Upper lobe of left lung (tissue), 4 donors: Measurements from ENCODE around the gene KRT4.

Experiments
- POLR2A ChIP-seq, 4 donors: fragments of 450-650 bp; IDR thresholded peaks; one replicate each; pipeline ENCODE4 v1.5.1; 2016 to 2017; ENCODE audit warnings: antibody characterized with exemption in 4 of 4, mild to moderate bottlenecking in 2 of 4
- POLR2AphosphoS5 ChIP-seq, 2 donors: sonication (generic); formaldehyde crosslinking; IDR thresholded peaks; one replicate each; pipeline ENCODE4 v1.5.1; 2017; ENCODE audit warnings: antibody characterized with exemption in 2 of 2
- TF ChIP-seq, protein P1 (sequence below), 6 experiments: fragments of 450-650 bp in 4 of 6; fragments of 200-600 bp in 2 of 6; sonication (generic) in 2 of 6; IDR thresholded peaks; one replicate each; pipeline ENCODE4 v1.5.1; 2016 to 2019; ENCODE audit warnings: antibody characterized with exemption in 6 of 6

- TF ChIP-seq POLR2A (IDR thresholded peaks at IDR 0.05) (no peak), POLR2AphosphoS5 (IDR thresholded peaks at IDR 0.05) (no peak)
- TF ChIP-seq, protein P1, sequence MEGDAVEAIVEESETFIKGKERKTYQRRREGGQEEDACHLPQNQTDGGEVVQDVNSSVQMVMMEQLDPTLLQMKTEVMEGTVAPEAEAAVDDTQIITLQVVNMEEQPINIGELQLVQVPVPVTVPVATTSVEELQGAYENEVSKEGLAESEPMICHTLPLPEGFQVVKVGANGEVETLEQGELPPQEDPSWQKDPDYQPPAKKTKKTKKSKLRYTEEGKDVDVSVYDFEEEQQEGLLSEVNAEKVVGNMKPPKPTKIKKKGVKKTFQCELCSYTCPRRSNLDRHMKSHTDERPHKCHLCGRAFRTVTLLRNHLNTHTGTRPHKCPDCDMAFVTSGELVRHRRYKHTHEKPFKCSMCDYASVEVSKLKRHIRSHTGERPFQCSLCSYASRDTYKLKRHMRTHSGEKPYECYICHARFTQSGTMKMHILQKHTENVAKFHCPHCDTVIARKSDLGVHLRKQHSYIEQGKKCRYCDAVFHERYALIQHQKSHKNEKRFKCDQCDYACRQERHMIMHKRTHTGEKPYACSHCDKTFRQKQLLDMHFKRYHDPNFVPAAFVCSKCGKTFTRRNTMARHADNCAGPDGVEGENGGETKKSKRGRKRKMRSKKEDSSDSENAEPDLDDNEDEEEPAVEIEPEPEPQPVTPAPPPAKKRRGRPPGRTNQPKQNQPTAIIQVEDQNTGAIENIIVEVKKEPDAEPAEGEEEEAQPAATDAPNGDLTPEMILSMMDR (IDR thresholded peaks at IDR 0.05), result no peak
These were observed 30.5 kb upstream of the KRT4 start for GRCh38 chr12:52844386-52844785.
